Kidney (tissue), 14 donors: ENCODE data around the gene ETV7. TPM values are rescaled to one million over a fixed set of nuclear protein-coding genes. Genes with fewer than 3 reads are reported as not detected.
"Not testable (repeated sequence)": the region's sequence is repeated elsewhere in the genome, so short reads cannot be mapped to it uniquely, and the experiment has no call there.

ENCODE experiments used
- DNase-seq, 5 donors: peaks; one replicate each; pipeline ENCODE4 v3.0.0-alpha.2; 2013 to 2020
- FAIRE-seq: peaks from 2 replicates; lab custom pipeline; 2012; peaks lifted over from hg19 to GRCh38; lab: Jason Lieb, UNC
- H3K27ac ChIP-seq, 2 donors: one replicate each; pipeline ENCODE4 v1.7.0; 2013; ENCODE audit warnings: low read depth in 2 of 2, low read length in 2 of 2, inconsistent platforms in 1 of 2
- H3K27me3 ChIP-seq: one replicate; pipeline ENCODE4 v1.7.1; 2013; ENCODE audit warnings: low read length, inconsistent platforms; ENCODE audit not compliant: control insufficient read depth, insufficient read depth
- H3K36me3 ChIP-seq, 3 donors: one replicate each; pipeline versions ENCODE4 v1.7.0 to v1.7.1; 2013; ENCODE audit warnings: low read length in 3 of 3, control low read depth in 1 of 3, inconsistent platforms in 1 of 3; ENCODE audit not compliant: insufficient read depth in 3 of 3, control insufficient read depth in 2 of 3
- H3K4me1 ChIP-seq, 3 donors: one replicate each; pipeline versions ENCODE4 v1.7.0 to v1.7.1; 2013; ENCODE audit warnings: low read length in 3 of 3, inconsistent platforms in 1 of 3, low read depth in 1 of 3; ENCODE audit not compliant: control insufficient read depth in 2 of 3, insufficient read depth in 2 of 3
- H3K4me3 ChIP-seq, 3 donors: one replicate each; pipeline versions ENCODE4 v1.7.0 to v1.8.1; 2013; ENCODE audit warnings: low read length in 3 of 3, control low read depth in 1 of 3, inconsistent platforms in 1 of 3
- H3K9ac ChIP-seq, 3 donors: one replicate each; pipeline versions ENCODE4 v1.7.0 to v1.7.1; 2013; ENCODE audit warnings: low read length in 3 of 3, control low read depth in 1 of 3, inconsistent platforms in 1 of 3
- H3K9me3 ChIP-seq, 3 donors: one replicate each; pipeline versions ENCODE4 v1.7.0 to v1.7.1; 2013; ENCODE audit warnings: low read length in 3 of 3, control low read depth in 1 of 3, inconsistent platforms in 1 of 3; ENCODE audit not compliant: control insufficient read depth in 2 of 3, insufficient read depth in 1 of 3
- intact Hi-C: fragments of 100-400 bp; cut with DNase I; formaldehyde crosslinking; loops from one replicate; pipeline ENCODE4 v1.11.1; 2022
- polyA plus RNA-seq: library from polyadenylated mRNA; stranded (reverse); fragments of 350-450 nt; fragmentation: Illumina TruSeq; extraction: RNeasy Lipid Tissue Mini Kit (QIAGEN cat#74804); gene quantifications from one replicate; pipeline ENCODE4 v1.2.3, GENCODE V29; 2014; ENCODE audit warnings: low read depth, low replicate concordance; ENCODE audit not compliant: insufficient read depth
- total RNA-seq: library from RNA; stranded (reverse); fragmentation: NEBNext Ultra II Directional; extraction: Animal tissue kit (Norgen Biotek cat#: 25700); gene quantifications from one replicate; pipeline ENCODE4 v1.2.1, GENCODE V29; 2021
- TF ChIP-seq, protein P1 (sequence below): IDR thresholded peaks from 3 replicates; pipeline ENCODE4 v1.5.1; 2012; ENCODE audit warnings: mild to moderate bottlenecking, moderate library complexity, borderline replicate concordance; ENCODE audit not compliant: insufficient read depth; ENCODE audit errors: extremely low read depth
- donor health status: control.
- donor health status: control.
- donor health status: control.
- donor health status: control.
- donor health status: control.
- donor health status: DM: yes; HTN: yes; CAD: no.
- donor health status: Normal renal cell carcinoma (clear cell type).

The ETV7 gene
- total and polyA plus RNA-seq, 2 donors from 2014 or later, result 0.99 to 4.6 TPM

- Histone ChIP-seq H3K4me1 (no peaks in the 10 kb centered on the region), H3K27me3 (no peaks in the 10 kb centered on the region), H3K4me3 (no peak overlapping the region), H3K9ac (no peak overlapping the region), H3K27ac (no peak overlapping the region), H3K36me3 (no peaks in the 10 kb centered on the region), H3K9me3 (no peaks in the 10 kb centered on the region)
- DNase-seq, result no peak
- FAIRE-seq, result no peak
- TF ChIP-seq, protein P1, sequence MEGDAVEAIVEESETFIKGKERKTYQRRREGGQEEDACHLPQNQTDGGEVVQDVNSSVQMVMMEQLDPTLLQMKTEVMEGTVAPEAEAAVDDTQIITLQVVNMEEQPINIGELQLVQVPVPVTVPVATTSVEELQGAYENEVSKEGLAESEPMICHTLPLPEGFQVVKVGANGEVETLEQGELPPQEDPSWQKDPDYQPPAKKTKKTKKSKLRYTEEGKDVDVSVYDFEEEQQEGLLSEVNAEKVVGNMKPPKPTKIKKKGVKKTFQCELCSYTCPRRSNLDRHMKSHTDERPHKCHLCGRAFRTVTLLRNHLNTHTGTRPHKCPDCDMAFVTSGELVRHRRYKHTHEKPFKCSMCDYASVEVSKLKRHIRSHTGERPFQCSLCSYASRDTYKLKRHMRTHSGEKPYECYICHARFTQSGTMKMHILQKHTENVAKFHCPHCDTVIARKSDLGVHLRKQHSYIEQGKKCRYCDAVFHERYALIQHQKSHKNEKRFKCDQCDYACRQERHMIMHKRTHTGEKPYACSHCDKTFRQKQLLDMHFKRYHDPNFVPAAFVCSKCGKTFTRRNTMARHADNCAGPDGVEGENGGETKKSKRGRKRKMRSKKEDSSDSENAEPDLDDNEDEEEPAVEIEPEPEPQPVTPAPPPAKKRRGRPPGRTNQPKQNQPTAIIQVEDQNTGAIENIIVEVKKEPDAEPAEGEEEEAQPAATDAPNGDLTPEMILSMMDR, result no peak
- intact Hi-C loops, result no loop called here
These were observed 27.0 kb upstream of the ETV7 start for GRCh38 chr6:36414481-36414880.

GRCh38 chr6:36413489-36414480, 26.3 kb upstream of the ETV7 start:
- TF ChIP-seq, protein P1, result no peak
- Histone ChIP-seq H3K27me3 (no peaks in the 10 kb centered on the region), H3K36me3 (no peaks in the 10 kb centered on the region), H3K4me3 (no peak overlapping the region), H3K4me1 (no peaks in the 10 kb centered on the region), H3K9ac (no peak overlapping the region), H3K27ac (no peak overlapping the region), H3K9me3 (no peaks in the 10 kb centered on the region)
- DNase-seq (no peak), FAIRE-seq (no peak)
- intact Hi-C loops, result no loop called here

GRCh38 chr6:36409718-36410117, 22.2 kb upstream of the ETV7 start:
- H3K36me3 ChIP-seq, FAIRE-seq, H3K4me1 ChIP-seq, H3K4me3 ChIP-seq, H3K9ac ChIP-seq, H3K9me3 ChIP-seq, H3K27ac ChIP-seq, intact Hi-C loops, H3K27me3 ChIP-seq, DNase-seq: not testable (repeated sequence)

DNA sequence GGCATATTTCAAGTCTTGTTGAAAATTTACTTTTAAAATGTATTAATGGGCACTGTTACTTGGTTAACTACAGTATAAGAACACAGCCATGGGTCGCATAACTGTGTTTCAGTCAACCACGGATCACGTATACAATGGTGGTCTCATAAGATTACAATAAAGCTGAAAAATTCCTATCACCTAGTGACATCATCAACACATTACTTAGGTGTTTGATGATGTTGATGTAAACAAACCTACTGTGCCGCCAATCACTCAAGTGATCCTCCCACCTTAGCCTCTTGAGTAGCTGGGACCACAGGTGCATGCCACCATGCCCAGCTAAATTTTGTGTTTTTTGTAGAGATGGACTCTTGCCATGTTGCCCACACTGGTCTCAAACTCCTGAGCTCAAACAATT, 16.7 kb upstream of the ETV7 start:
- intact Hi-C loops, result no loop called here
- FAIRE-seq (no peak), DNase-seq (no peak)
- Histone ChIP-seq H3K9me3 (no peaks in the 10 kb centered on the region), H3K27me3 (no peaks in the 10 kb centered on the region), H3K36me3 (no peaks in the 10 kb centered on the region), H3K27ac (no peak overlapping the region), H3K4me1 (no peaks in the 10 kb centered on the region), H3K4me3 (no peak overlapping the region), H3K9ac (no peak overlapping the region)
- TF ChIP-seq, protein P1, result no peak
